GM19193 (cell line): Measurements from ENCODE around the gene TGFBR3.

Experiments
- POLR2A ChIP-seq: IDR thresholded peaks from 4 replicates; pipeline ENCODE4 v1.6.1; 2011; ENCODE audit not compliant: insufficient read depth, insufficient read length; ENCODE audit errors: extremely low read depth

Gene TGFBR3

DNA sequence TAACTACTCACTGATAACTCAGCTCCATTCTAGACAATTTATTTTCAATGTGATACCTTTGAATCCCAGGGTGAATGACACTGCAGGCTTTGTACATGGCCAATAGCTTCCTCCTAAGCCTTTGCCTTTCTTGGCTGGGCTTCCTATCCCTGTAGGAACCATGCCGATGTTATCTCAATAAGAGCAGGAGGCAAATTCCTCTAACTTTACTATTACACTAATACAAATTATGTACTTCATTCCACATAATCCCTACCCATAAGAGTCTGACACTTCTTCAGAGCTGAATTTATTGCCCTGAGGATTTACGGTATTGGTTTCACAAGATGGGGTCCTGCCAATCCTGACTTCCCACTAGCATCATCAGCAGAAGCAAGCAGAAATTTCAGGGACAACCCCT lies 14.0 kb downstream of the TGFBR3 start:
- TF ChIP-seq POLR2A, result no peak

GRCh38 chr1:91870322-91870721 lies 15.6 kb downstream of the TGFBR3 start:
- TF ChIP-seq POLR2A, result no peak

GRCh38 chr1:91866425-91866824 lies 19.5 kb downstream of the TGFBR3 start:
- TF ChIP-seq POLR2A, result no peak

GRCh38 chr1:91864017-91864700 lies 21.8 kb downstream of the TGFBR3 start:
- no peak for TF ChIP-seq POLR2A

DNA sequence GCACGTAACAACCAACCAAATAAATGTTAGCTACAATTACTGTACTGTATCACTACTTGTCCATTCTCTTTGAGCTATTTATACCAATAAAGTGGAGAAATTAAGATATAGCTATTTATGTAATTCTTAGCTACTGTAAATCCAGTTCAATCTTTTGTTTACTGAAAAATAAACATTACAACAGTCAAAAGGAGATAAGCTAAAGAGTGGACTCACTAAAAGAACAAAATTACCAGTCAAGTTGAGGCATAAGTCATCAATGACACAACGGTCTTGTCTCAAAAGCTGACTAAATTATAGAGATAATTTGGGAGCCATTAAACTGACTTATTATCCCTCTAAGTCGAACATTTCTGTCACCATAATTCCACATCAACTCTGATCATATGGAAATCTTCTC lies 22.5 kb downstream of the TGFBR3 start:
- no peak for TF ChIP-seq POLR2A

DNA sequence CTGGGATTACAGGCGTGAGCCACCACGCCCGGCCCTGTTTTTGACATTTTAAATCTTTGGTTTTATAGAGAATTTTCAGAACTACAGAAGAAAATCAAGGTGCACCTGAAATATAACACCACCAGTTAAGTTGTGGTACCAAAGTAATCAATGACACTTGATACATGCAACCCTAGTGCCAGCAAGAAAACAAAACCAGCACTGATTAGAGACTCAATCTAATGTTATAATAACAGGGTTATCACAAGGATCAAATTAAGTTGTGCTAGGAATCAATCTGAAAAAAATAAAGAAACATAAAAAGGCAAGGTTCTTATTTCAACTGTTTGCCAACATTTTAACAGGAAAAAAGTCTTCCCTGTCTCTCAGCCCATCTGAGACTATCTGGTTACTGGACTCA lies 23.8 kb downstream of the TGFBR3 start:
- no peak for TF ChIP-seq POLR2A

- TF ChIP-seq POLR2A, result no peak
These were observed 28.3 kb downstream of the TGFBR3 start for GRCh38 chr1:91857557-91858239.

DNA sequence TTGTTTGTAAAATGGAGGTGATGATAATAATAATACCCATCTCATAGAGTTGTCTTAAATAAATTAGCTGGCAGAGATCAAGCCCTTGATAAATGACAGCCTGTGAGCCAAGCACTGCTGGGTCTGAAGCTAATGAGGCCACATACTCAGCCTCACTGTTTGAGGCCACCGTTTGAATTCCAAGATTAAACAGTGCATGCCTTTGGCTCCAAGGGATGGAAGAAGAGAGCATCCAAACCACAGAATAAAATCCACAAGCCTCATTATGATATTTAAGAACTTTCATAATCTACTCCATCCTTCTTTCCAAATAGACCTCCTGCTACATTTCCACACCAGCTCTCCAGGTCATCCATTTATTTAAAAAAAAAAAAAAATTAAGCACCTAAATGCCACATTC lies 29.0 kb downstream of the TGFBR3 start:
- no peak for TF ChIP-seq POLR2A

DNA sequence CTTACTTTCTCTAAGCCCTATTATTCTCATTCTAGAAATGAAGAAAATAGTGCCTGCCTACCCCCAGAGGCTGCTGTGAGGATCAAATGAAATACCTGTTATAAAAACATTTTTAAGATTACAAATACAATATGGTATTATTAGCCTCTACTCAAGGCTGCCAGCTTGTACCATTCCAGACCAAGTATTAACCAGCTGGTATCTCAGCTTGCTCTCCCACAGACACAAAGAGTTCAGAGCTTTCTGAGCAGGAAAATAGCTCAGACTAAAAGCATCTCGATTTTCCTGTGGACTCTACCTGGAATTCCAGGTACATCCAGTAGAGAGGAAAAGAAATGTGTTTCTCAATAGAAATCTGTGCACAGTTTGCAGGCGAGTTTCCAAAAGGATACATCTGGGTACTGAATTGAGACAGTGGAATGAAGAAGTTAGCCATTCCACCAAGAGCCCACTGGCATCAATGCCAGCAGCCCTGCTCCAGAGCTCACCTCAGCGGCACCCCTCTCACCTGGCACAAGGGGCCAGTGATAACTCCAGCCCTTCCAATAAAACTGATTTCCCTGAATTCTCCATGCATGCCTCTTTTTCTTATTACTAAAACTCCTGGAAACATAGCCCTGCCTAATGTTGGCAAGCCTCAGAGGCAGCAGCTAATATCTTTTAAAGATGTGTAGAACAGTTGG lies 31.0 kb downstream of the TGFBR3 start:
- TF ChIP-seq POLR2A, result no peak

DNA sequence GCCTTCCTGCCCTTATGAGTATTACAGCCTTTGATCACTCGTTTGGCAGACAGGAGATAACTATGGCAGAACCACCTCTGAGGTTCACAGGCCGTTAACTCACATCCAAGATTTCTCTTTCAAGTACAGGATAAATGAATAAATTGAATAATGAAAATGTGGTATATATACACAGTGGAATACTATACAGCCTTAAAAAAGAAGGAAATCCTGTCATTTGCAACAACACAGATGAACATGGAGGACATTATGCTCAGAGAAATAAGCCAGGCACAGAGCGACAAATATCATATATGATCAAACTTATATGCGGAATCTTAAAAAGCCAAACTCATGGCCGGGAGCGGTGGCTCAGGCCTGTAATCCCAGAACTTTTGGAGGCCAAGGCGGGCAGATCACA lies 32.6 kb downstream of the TGFBR3 start:
- TF ChIP-seq POLR2A, result no peak

- TF ChIP-seq POLR2A, result no peak
These were observed 34.6 kb downstream of the TGFBR3 start for GRCh38 chr1:91851130-91852010.

GRCh38 chr1:91850708-91851107 lies 35.2 kb downstream of the TGFBR3 start:
- TF ChIP-seq POLR2A, result no peak

DNA sequence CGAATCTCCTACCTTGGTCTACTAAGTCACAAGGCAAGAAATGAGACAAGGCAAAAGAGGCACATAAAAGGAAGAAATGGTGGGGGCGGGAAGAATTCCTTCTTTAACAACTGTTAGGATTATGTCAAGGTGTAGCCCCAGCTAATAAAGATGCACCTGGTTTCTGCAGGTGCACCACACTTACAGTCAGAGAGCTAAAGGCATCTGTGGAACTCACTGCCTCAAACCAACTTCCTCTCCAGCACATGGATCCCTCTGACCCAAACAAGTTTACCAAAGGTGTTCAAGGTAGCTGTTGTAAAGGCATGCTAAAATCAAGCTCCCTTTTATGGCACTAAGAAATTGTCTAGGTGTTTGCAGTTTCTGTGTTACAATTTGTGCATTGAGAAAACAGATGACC lies 38.1 kb downstream of the TGFBR3 start:
- TF ChIP-seq POLR2A, result no peak

GRCh38 chr1:91846639-91847013 lies 39.3 kb downstream of the TGFBR3 start:
- no peak for TF ChIP-seq POLR2A
